ENCODE results near the gene CSNK2A3. TPM values are rescaled to one million over a fixed set of nuclear protein-coding genes. Genes with fewer than 3 reads are reported as not detected.

Gene CSNK2A3
- total RNA-seq, 1 experiment from 2014 or later, result 1.7 TPM

DNA sequence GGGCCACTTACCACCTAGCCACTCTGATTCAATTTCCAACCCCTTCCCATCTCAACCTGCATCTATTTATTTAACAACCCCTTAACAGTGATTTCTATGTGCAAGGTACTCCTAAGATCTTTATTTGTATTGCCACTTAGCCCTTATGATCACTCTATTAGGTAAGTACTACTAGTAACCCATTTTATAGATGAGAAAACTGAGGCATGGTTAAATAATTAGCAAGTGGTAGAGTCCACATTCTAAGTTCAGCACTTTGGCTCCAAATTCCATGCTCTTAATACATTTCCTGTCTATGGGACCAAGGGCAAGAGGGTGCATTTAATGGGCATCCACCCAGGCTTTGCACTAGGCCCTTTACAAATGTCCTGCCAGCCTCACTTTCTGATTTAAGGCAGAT is 38.1 kb upstream of the CSNK2A3 start:
- Histone ChIP-seq H3K9ac (ENCODE audit: extremely low read depth, insufficient read length, low read length) (no peak overlapping the region), H2AFZ (ENCODE audit: low read length) (no peak overlapping the region), H2BK12ac (ENCODE audit: insufficient read length, low read depth, low read length) (no peak overlapping the region), H3K9me3 (ENCODE audit: control insufficient read depth, low read depth, low read length) (no peaks in the 10 kb centered on the region), H4K5ac (ENCODE audit: insufficient read length, low read depth, low read length) (no peak overlapping the region), H3T11ph (ENCODE audit: low read length) (no peak overlapping the region), H3K23me2 (ENCODE audit: insufficient read length, low read depth, low read length, poor library complexity, severe bottlenecking) (no peaks in the 10 kb centered on the region), H3K4me2 (ENCODE audit: insufficient read depth, insufficient read length, low read length) (no peak overlapping the region), H2AK5ac (ENCODE audit: insufficient read length, low read length) (no peak overlapping the region), H2BK15ac (ENCODE audit: low read depth, low read length) (no peak overlapping the region), H3K27ac (ENCODE audit: insufficient read length, low read depth, low read length) (no peak overlapping the region), H3K23ac (ENCODE audit: insufficient read length, low read depth, low read length) (no peak overlapping the region), H3K4me1 (ENCODE audit: insufficient read depth, low read length) (no peaks in the 10 kb centered on the region; the same call in 1 of the 2 replicates), H4K8ac (replicated peaks; ENCODE audit: insufficient read length, low read depth, low read length) (no peak overlapping the region), H3K14ac (ENCODE audit: insufficient read depth, low read length) (no peak overlapping the region), H2BK5ac (ENCODE audit: insufficient read length, low read length) (no peak overlapping the region), H3K79me2 (ENCODE audit: insufficient read depth, low read length) (no peaks in the 10 kb centered on the region), H3K56ac (ENCODE audit: insufficient read length, low read depth, low read length) (no peak overlapping the region), H3K79me1 (ENCODE audit: insufficient read depth, low read depth, low read length, poor library complexity, severe bottlenecking) (no peaks in the 10 kb centered on the region), H2BK20ac (ENCODE audit: low read depth, low read length, poor library complexity, severe bottlenecking) (no peak overlapping the region), H3K4ac (ENCODE audit: low read depth, low read length) (no peak overlapping the region), H4K20me1 (ENCODE audit: control insufficient read depth, insufficient read depth, insufficient read length) (no peaks in the 10 kb centered on the region), H2BK120ac (ENCODE audit: low read depth, low read length, poor library complexity, severe bottlenecking) (no peak overlapping the region), H3K18ac (ENCODE audit: insufficient read length, low read depth, low read length) (no peak overlapping the region), H4K91ac (ENCODE audit: insufficient read length, low read depth, low read length) (no peak overlapping the region), H3K27me3 (ENCODE audit: insufficient read depth, low read length) (no peaks in the 10 kb centered on the region)
- DNase-seq, result no peak
- no peak overlapping the region; a peak in 1 of 5 replicates for H3K4me3 Mint-ChIP-seq
- peaks cover 17 to 26% of the 10 kb centered on the region in 2 experiments for H3K4me1 Mint-ChIP-seq
- H3K36me3 Mint-ChIP-seq (ENCODE audit: insufficient read depth in 1 of 3, low read depth in 3 of 3), result no peaks in the 10 kb centered on the region
- H3K27me3 Mint-ChIP-seq (ENCODE audit: low read depth), result peaks cover 7% of the 10 kb centered on the region
- TF ChIP-seq, protein P1, sequence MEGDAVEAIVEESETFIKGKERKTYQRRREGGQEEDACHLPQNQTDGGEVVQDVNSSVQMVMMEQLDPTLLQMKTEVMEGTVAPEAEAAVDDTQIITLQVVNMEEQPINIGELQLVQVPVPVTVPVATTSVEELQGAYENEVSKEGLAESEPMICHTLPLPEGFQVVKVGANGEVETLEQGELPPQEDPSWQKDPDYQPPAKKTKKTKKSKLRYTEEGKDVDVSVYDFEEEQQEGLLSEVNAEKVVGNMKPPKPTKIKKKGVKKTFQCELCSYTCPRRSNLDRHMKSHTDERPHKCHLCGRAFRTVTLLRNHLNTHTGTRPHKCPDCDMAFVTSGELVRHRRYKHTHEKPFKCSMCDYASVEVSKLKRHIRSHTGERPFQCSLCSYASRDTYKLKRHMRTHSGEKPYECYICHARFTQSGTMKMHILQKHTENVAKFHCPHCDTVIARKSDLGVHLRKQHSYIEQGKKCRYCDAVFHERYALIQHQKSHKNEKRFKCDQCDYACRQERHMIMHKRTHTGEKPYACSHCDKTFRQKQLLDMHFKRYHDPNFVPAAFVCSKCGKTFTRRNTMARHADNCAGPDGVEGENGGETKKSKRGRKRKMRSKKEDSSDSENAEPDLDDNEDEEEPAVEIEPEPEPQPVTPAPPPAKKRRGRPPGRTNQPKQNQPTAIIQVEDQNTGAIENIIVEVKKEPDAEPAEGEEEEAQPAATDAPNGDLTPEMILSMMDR (conservative IDR thresholded peaks at IDR 0.05), result no peak
- no peak overlapping the region for H3K27ac Mint-ChIP-seq
- H3K9me3 Mint-ChIP-seq, result no peaks in the 10 kb centered on the region

Data from H9 (cell line).